Hepatocyte (in vitro differentiated cells): Measurements from ENCODE around the gene ZNF574. TPM values are rescaled to one million over a fixed set of nuclear protein-coding genes. Genes with fewer than 3 reads are reported as not detected.
A peak's percentile ranks its signal among the peaks of the same experiment; 100 is the strongest.
"Not testable (repeated sequence)": the region's sequence is repeated elsewhere in the genome, so short reads cannot be mapped to it uniquely, and the experiment has no call there.

Source experiments
- DNase-seq: peaks from one replicate; pipeline ENCODE4 v3.0.0-alpha.2; 2016; ENCODE audit warnings: low spot score
- H2AFZ ChIP-seq: fragments of 200-600 bp; sonication (generic); 2 replicates; pipeline ENCODE4 v1.6.0; 2016; ENCODE audit warnings: antibody characterized with exemption, mild to moderate bottlenecking
- H3K27ac ChIP-seq: fragments of 200-600 bp; sonication (generic); 2 replicates; pipeline ENCODE4 v1.5.1; 2016; ENCODE audit warnings: mild to moderate bottlenecking
- H3K27me3 ChIP-seq: fragments of 200-600 bp; sonication (generic); 2 replicates; pipeline ENCODE4 v1.6.1; 2016
- H3K36me3 ChIP-seq: fragments of 200-600 bp; sonication (generic); replicated peaks from 2 replicates; pipeline ENCODE4 v1.5.1; 2016; ENCODE audit warnings: low read depth; ENCODE audit not compliant: insufficient read depth
- H3K4me1 ChIP-seq: fragments of 200-600 bp; sonication (generic); 2 replicates; pipeline ENCODE4 v1.5.1; 2016; ENCODE audit warnings: mild to moderate bottlenecking, moderate library complexity; ENCODE audit not compliant: insufficient read depth
- H3K4me2 ChIP-seq: fragments of 200-600 bp; sonication (generic); 2 replicates; pipeline ENCODE4 v1.6.0; 2016
- H3K4me3 ChIP-seq: fragments of 200-600 bp; sonication (generic); 2 replicates; pipeline ENCODE4 v1.5.1; 2016; ENCODE audit warnings: mild to moderate bottlenecking
- H3K79me2 ChIP-seq: fragments of 200-600 bp; sonication (generic); 2 replicates; pipeline ENCODE4 v1.6.0; 2017; ENCODE audit warnings: mild to moderate bottlenecking
- H3K9me2 ChIP-seq: fragments of 200-600 bp; sonication (generic); replicated peaks from 2 replicates; pipeline ENCODE4 v1.6.0; 2017; ENCODE audit warnings: mild to moderate bottlenecking; ENCODE audit not compliant: insufficient read depth
- H3K9me3 ChIP-seq: fragments of 200-600 bp; sonication (generic); 2 replicates; pipeline ENCODE4 v1.5.1; 2016; ENCODE audit warnings: low read depth, mild to moderate bottlenecking
- H4K20me1 ChIP-seq: fragments of 200-600 bp; sonication (generic); 2 replicates; pipeline ENCODE4 v1.6.0; 2016; ENCODE audit warnings: mild to moderate bottlenecking; ENCODE audit not compliant: insufficient read depth, poor library complexity, severe bottlenecking
- EZH2 ChIP-seq: fragments of 200-600 bp; sonication (generic); IDR thresholded peaks from 2 replicates; pipeline ENCODE4 v1.6.1; 2016; ENCODE audit warnings: antibody characterized with exemption, mild to moderate bottlenecking, borderline replicate concordance
- EZH2phosphoT487 ChIP-seq: fragments of 200-600 bp; sonication (generic); IDR thresholded peaks from one replicate; pipeline ENCODE4 v1.6.1; 2018; ENCODE audit warnings: antibody characterized with exemption, mild to moderate bottlenecking, low read depth, moderate library complexity; ENCODE audit not compliant: unreplicated experiment, severe bottlenecking
- WGBS: methylation state at CpG from one replicate; pipeline ENCODE4 v1.1.6; 2016; ENCODE audit warnings: low lambda C conversion rate; ENCODE audit errors: missing lambda C conversion rate; 5-methylcytosine and 5-hydroxymethylcytosine counted together
- polyA plus RNA-seq: library from polyadenylated mRNA; unstranded; fragments of >200 nt; fragmentation: Nextera tagmentation; extraction: Ambion mirVana; gene quantifications from 2 replicates; pipeline ENCODE4 v1.2.1, GENCODE V29; 2016
- total RNA-seq: library from RNA; depleted of rRNA; stranded (reverse); fragments of >200 nt; gene quantifications from 2 replicates; pipeline ENCODE4 v1.2.3, GENCODE V29; 2014
- TF ChIP-seq, protein P1 (sequence below): fragments of 200-600 bp; sonication (generic); IDR thresholded peaks from 2 replicates; pipeline ENCODE4 v1.5.1; 2016; ENCODE audit warnings: antibody characterized with exemption, mild to moderate bottlenecking; ENCODE audit not compliant: poor library complexity

Gene ZNF574
- total and polyA plus RNA-seq, 2 experiments from 2014 or later: 10.7 to 13.6 TPM

DNA sequence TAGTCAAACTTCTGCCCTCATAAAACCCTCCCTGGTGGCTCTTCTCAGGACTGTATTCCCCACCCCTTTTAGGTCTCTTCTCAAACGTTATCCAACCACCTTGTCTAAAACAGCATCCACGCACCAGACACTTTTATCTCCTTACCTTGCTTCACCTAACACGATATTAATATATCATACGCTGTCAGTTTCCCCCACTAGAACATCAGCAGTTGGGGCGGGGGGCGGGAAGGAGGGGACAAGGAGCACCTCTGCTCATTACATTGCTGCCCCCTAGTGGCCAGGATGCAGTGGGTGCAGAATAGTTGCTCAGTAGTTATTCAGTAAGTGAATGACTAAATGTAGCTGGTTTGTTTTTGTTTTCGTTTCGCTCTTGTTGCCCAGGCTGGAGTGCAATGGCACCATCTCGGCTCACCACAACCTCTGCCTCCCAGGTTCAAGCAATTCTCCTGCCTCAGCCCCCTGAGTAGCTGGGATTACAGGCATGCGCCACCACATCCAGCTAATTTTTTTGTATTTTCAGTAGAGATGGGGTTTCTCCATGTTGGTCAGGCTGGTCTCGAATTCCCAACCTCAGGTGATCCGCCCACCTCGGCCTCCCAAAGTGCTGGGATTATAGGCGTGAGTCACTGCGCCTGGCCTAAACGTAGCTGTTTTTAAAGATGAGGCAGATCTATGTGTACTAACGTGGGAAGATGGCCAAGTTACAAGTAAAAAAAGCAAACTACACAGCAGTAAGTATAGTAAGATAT, 41.1 kb upstream of the ZNF574 start:
- TF ChIP-seq, protein P1, sequence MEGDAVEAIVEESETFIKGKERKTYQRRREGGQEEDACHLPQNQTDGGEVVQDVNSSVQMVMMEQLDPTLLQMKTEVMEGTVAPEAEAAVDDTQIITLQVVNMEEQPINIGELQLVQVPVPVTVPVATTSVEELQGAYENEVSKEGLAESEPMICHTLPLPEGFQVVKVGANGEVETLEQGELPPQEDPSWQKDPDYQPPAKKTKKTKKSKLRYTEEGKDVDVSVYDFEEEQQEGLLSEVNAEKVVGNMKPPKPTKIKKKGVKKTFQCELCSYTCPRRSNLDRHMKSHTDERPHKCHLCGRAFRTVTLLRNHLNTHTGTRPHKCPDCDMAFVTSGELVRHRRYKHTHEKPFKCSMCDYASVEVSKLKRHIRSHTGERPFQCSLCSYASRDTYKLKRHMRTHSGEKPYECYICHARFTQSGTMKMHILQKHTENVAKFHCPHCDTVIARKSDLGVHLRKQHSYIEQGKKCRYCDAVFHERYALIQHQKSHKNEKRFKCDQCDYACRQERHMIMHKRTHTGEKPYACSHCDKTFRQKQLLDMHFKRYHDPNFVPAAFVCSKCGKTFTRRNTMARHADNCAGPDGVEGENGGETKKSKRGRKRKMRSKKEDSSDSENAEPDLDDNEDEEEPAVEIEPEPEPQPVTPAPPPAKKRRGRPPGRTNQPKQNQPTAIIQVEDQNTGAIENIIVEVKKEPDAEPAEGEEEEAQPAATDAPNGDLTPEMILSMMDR: peak; percentile 82

DNA sequence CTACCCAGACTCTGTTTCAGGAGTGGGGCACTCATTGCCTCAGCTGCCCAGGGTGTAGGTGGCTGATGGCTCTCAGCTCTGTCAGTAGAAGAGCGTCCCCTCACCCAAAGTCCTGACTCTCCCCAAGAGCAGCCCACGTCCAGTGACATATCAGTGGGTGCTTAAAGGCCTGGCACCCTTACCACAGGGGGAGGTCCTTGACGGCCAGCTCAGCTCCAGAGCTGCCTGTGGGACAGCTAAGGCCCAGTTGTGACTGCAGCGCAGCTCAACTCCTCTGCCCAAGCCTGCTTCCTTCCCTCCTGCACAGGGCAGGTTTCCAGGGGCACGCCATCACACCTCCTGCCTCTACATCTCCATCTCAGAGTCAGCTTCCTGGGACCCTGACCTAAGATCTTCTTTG, 38.3 kb upstream of the ZNF574 start:
- no peaks in the 10 kb centered on the region for H3K4me1 ChIP-seq
- 90% methylated on average over 5 of the region's 5 CpGs for WGBS
- H4K20me1 ChIP-seq: no peaks in the 10 kb centered on the region
- no peak overlapping the region for H2AFZ ChIP-seq
- no peak for DNase-seq
- H3K27ac ChIP-seq: no peak overlapping the region
- no peaks in the 10 kb centered on the region for H3K9me2 ChIP-seq
- no peaks in the 10 kb centered on the region for H3K79me2 ChIP-seq
- no peak overlapping the region for H3K4me3 ChIP-seq
- no peaks in the 10 kb centered on the region for H3K9me3 ChIP-seq
- no peaks in the 10 kb centered on the region for H3K36me3 ChIP-seq
- H3K27me3 ChIP-seq: no peaks in the 10 kb centered on the region
- TF ChIP-seq EZH2phosphoT487 (no peak), EZH2 (no peak)
- TF ChIP-seq, protein P1: no peak
- H3K4me2 ChIP-seq: no peak overlapping the region

More for the DNA sequence above, 41.1 kb upstream of the ZNF574 start:
- not testable (repeated sequence) for H3K27ac ChIP-seq, H3K9me3 ChIP-seq, H3K4me1 ChIP-seq, H3K4me3 ChIP-seq, H3K27me3 ChIP-seq, H3K36me3 ChIP-seq, H4K20me1 ChIP-seq, H3K9me2 ChIP-seq, H3K79me2 ChIP-seq
- Histone ChIP-seq H3K4me2 (peak overlapping the region; percentile 50), H2AFZ (peak overlapping the region; percentile 21)
- WGBS: 40% methylated on average over 17 of the region's 17 CpGs
- DNase-seq: peak; percentile 85

DNA sequence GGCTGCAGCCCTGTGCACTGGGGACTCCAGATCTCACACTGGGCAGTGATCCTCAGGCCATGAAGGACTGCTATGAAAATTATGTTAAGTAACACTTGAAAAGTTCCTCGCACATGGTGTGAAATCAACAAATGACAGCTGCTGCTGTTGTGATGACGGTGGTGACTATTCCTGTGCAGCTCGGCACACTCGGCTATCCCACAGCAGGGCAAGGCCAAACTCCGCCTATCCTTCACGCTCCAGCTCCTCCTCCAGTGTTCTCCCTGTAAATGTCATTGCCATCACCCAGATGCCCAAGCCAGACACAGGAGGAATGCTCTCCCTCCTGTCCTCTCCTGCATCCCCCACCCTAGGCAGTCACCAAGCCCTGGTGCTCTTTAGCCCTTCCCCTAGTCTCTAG, 37.3 kb upstream of the ZNF574 start:
- Histone ChIP-seq H3K9me3 (no peaks in the 10 kb centered on the region), H3K27ac (no peak overlapping the region), H3K4me2 (no peak overlapping the region), H3K27me3 (no peaks in the 10 kb centered on the region), H4K20me1 (no peaks in the 10 kb centered on the region), H3K36me3 (no peaks in the 10 kb centered on the region), H3K79me2 (no peaks in the 10 kb centered on the region), H2AFZ (no peak overlapping the region), H3K4me3 (no peak overlapping the region), H3K4me1 (no peaks in the 10 kb centered on the region), H3K9me2 (no peaks in the 10 kb centered on the region)
- TF ChIP-seq, protein P1: no peak
- TF ChIP-seq EZH2: no peak
- no peak for TF ChIP-seq EZH2phosphoT487
- 93% methylated on average over 6 of the region's 6 CpGs for WGBS
- no peak for DNase-seq
